HG03095 (cell line): ENCODE data around the gene CBX6.
"Not testable (repeated sequence)": the region's sequence is repeated elsewhere in the genome, so short reads cannot be mapped to it uniquely, and the experiment has no call there.

Experiments
- ATAC-seq: cut with Tn5 transposase; IDR thresholded peaks from one replicate; pipeline ENCODE4 v1.9.1; 2021; ENCODE audit warnings: moderate library complexity; ENCODE audit not compliant: unreplicated experiment

The CBX6 gene

DNA sequence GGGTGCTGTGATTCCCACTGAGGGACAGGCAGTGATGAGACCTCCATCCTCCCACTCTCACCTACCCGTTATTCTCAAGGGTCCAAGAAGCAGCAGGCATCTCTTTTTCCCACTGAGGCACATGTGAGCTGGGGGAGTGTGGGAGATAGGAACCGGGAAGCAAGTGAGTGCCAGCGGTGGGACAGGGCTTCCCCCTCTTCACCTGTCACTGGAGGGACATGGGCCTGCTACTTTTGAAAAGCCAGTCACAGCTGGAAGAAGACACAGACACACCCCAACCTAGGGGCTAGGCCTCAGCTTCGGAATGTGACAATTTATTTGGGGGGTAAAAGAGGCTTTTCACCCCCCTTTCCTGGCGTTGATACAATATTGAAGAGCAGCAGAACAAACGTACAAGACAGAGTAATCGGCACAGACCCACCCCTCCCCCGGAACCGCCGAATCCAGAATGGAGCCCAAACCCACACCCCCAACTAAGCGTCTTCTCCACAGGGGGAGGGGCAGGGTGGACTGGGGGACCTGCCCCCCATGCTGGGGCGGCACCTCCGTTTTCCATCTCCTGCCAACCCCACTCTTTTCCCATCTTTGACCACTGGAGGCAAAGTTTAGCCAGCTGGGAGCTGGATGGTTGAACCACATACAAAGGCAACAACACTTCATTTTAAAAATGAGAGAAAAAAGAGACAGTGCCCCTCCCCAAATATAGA, 10.7 kb downstream of the CBX6 start:
- ATAC-seq, result no peak

DNA sequence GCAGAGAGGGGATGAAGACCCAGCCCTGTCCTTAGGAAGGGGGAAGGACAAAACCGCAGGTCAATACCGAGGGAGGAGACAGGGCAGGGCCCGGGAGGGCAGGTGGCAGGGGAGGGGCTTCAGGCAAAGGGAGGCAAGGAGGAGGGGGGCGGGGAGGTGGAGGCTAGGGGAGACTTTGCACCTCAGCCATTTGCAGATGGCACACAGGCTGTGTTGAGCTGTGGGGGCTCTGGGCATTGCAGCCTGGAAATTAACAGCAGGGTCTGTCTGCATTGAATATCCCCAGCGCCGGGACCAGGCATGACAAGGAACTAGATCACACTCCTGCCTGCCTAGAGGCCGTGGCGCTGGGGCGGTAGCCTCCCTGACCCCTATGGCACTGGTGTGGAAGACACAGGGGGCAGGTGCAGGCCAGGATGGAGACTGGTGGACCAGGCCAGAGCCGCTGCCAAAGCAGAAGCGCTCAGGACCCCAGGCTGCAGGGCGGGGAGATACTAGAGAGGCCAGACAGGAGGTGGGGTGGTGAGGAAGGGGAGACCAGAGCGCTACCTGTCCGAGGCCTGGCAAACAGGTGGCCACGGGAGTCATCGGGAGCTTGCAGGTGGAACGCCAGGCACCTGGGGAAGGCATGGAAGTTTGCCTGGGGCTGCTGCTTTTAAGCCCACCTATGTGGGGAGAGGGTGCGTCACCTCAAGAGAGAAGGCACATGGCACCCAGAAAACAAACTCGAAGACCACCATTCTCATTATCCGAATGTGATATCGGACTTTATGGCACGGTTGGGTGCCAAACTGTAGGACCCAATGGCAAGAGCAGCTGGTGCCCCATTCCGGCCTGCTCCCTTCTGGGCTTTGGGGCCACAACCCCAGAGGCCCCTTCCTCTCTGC, 11.5 kb downstream of the CBX6 start:
- no peak for ATAC-seq

DNA sequence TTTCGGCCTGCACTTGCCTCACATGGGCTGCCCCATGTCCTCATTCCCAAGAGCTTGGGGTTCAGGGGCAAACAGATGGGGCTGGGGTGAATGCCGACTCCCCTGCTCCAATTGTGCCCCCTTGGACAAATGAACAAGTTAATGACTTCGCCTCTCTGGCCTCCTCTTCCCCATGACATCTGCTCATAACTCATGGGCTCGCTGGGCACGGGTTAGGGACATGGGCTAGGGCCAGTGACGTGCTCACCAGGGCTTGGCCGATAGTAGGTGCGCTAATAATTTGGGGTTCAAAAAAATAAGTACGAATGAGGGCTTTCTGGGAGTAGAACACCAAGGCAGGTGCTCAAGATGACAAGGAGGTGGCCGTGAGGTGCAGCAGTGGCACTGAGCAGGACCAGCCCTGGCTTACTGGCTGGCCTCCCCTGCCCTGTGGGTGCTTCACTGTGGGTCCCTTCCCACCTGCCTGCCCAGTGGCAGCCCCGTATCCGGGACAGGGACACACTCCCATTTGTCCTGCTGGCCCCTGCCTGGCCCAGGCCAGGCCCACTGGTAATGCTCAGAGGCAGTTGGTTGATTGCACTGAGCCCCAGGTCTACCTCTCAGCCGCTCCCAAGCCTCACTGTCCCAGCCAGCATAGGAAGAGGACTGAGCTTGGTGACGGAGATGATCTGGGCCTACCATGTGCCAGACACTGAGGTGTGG, 12.3 kb downstream of the CBX6 start:
- no peak for ATAC-seq

DNA sequence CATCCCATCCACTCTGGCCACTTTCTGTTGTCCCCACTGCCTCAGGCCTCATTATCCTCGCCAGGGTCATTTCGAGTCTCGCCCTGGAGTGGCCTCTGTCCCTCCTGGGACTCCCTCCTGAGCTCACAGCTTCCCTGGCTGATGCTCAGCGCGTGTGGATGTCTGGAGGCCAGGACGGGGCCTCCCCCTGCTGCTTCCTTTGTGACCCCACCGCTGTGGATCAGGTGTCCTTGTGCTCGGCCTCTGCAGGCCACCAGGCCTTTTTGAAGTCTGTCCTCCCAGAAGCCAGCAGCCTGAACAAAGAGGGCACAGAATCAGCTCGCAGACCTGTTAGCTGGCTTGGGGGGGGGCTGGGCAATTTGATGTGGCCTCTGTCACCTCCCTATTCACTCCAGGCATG, 13.5 kb downstream of the CBX6 start:
- ATAC-seq, result no peak

DNA sequence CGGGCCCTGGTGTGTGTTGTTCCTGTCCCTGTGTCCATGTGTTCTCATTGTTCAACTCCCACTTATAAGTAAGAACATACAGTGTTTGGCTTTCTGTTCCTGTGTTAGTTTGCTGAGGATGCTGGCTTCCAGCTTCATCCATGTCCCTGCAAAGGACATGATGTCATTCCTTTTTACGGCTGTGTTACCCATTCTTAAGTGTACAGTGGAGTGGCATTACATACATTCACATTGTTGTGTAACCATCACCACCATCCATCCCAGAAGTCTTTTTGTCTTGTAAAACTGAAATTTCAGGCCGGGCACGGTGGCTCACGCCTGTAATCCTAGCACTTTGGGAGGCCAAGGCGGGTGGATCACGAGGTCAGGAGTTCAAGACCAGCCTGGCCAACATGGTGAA, 17.5 kb downstream of the CBX6 start:
- not testable (repeated sequence) for ATAC-seq

DNA sequence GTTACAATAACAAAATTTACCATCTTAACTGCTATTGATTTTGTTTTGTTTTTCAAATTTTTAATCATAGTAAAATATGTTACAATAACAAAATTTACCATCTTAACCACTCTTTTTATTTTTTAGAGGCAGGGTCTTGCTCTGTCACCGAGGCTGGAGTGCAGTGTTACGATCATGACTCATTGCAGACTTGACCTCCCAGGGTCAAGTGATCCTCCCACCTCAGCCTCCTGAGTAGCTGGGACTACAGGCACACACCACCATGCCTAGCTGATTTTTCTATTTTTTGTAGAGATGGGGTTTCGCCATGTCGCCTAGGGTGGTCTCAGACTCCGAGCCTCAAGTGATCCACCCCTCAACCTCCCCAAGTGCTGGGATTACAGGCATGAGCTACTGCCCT, 18.1 kb downstream of the CBX6 start:
- not testable (repeated sequence) for ATAC-seq

DNA sequence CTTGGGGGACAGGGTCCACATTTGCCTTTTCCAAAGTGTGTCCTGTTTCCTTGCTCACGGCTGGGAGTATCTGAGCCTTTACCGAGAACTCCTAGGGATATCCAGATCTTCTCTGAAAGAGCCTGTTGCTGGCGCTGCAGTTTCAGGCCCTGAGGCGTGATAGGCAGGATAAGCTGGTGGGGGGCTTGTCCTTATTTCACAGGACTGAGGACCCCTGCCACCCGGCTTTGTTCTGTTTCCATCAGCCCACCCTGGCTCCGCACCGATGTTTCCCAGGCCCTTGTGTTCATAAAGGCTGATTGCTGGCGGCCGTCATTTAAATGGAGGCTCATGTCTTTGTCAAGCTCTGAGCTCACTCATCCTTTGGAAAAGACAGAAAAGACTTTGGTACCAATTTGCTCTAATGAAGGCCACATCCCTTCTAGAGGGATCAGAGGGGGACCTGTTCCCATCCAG, 18.8 kb downstream of the CBX6 start:
- no peak for ATAC-seq

DNA sequence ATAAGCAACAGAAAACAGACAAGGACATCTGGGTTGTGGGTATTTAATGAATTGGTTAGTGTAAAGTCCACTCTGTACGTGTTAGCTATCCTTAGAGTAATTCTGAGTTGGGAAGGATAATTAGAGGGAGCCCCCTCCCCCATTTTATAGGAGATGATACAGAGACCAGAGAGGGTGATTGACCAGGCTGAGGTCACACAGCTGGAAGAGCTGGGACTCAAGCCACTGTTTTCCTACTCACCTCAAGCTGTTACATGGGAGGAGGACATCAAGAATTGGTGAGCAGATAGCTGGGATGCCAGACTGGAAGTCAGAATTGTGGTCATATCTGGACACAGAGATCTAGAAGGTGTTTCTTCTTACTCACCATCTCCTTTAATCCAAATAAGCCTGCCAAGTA, 19.5 kb downstream of the CBX6 start:
- ATAC-seq, result no peak

DNA sequence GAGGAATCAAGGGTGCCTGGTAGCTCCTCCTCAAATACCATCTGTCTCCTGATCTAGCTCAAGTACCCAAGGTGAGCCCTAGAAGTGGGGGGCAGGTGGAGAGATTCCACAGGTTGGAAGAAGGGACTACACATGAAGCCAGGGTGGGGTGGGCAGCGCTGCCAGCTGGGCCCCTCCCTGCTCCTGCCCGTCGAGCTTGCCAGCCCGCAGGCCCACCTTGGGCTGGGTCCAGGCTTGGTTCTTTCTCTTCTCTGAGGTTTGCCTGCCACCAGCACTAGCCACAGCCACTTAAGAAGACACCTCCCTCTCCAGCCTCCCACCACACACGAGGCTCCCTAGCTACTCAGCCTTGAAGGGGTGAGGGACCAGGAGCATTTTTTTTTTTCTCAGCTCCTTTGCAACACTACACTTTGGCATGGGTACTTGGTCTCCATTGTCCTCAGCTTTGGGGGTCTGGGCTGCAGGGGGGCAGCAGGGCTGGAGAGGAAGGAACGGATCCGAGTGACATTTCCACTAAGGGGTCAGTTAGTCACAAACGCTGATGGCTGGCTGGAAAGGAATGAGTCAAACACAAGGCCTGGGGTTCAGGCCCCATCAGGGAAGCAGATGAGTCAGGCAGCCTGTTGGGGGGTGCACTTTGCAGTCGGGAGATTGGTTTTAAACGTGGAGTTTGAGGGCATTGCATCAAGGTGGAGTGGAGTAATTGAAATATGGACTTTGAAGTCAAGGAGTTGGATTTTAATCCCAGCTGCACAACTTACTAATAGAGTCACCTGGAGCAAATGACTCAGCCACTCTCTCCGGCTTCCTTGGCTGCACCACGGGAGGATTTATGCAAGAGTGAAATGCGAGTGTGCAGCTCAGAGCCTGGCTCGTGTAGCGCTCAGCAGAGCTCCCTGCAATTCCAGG, 20.8 kb downstream of the CBX6 start:
- no peak for ATAC-seq

DNA sequence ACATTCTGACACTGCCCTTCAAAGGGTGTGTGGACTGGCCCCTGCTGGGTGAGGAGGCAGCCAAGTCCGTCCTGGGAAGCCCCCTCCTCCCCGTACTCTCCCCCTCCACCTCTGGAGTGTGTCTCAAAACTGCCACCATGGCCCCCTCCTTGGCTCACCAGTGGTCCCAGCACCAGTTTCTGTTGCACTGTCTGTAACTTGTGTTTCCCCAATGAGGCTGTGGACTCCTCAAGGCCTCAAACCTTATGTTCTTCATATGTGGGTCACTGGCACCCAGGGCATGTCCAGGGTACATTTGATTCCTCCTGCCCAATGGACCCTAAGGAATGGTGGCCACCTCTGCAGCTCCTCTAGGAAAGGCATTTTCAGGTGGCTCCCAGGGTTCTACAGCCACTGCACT, 21.6 kb downstream of the CBX6 start:
- ATAC-seq, result no peak

DNA sequence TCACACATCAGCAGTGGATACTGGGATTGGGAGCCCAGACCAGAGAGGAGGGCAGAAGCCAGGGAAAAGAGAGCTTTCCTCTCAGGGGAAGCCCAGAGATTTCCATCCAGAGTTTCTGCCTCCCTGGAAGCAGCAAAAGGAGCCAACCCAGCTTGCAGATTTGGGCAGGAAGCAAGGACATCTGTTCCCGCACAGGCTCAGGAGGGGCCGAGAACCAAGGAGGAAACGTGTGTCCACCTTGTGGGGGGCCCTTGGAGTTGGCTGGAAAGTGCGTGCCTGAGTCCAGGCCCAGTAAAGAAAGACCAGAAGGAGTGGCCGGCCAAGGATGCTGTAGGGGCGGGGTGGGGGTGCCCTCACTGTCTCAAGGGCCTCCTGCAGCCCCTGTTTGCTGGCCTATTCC, 22.2 kb downstream of the CBX6 start:
- ATAC-seq, result no peak

DNA sequence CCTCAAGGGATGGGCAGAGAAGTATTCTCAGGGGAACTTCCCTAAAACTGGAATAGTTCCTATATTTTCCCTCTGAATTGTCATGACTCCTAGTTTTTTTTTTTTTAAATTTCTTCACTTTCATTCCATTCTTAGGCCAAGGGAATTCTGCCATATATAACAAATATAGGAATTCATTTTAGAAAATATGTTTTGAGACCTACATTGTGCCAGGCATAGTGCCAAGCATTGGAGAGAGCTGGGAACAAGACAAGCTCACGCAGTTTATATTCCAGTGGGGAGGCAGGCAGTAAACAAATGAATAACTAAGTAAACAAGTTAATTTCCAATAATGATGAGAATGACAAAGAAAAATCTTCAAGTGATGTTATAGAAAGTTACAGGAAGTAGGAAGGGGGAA, 25.6 kb downstream of the CBX6 start:
- ATAC-seq, result no peak

DNA sequence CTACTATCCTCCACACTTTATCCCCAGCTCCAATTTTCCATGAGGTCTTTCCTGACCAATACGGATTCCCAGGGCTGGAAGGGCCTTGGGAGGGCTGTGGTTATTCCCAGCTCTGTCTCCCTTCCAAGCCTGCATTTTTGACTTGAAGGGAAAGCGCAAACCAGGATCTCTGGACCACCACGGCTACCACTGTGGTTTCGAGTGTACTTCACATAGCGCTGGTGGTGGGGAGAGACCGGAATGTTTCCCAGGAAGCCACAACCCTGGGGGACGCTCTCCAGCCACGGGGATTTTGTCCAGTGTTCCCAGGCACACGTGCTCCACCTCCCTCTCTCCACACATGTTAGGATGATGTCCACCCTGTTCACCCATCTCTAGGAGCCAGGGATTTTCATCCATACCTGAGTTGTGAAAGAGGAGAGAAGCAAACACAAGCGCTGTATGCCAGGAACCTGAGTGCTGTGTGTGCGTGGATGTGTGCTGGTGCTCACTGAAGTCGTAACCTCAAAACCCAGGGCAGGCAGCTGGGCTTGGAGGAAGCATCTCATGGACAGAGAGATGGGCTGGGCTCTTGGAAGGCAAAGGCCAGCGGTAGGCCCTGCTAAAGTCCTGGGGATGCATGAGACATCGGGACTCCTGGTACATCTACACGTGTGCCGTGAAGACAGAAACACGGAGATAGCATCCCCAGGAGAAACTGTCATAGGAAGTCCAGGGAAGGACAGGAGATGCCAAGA, 26.8 kb downstream of the CBX6 start:
- ATAC-seq, result no peak

DNA sequence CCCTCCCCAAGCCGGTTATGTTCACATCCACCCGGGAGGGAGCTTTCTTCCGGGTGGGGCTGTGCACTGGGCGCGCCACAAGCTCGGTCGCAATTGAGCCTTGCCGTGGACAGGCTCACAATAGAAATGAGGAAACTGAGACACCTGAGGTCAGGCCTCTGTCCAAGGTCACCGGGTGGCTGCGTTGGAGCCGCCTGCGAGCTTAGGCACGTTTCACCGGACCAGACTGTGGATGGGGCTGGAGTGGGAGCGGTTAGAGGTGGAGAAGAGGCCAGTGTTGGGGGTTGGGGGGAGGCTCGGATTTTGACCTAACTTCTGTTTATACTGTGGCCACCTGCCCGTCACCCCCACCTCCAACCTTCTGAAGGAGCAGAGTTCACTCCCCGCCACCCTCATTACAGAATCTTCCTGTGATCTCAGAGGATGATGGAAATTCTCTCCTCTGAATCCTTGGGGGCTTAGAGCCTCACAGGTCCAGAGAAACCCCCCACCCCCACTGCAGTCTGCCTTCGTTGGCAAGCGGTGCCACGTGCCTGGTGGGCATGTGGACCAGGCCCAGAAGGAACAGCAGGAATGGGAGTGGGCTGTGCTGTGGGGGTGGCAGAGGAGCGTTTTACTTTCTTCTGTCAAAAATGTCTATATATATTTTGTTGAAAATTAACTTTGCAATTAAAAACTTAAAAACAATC, 27.6 kb downstream of the CBX6 start:
- no peak for ATAC-seq

DNA sequence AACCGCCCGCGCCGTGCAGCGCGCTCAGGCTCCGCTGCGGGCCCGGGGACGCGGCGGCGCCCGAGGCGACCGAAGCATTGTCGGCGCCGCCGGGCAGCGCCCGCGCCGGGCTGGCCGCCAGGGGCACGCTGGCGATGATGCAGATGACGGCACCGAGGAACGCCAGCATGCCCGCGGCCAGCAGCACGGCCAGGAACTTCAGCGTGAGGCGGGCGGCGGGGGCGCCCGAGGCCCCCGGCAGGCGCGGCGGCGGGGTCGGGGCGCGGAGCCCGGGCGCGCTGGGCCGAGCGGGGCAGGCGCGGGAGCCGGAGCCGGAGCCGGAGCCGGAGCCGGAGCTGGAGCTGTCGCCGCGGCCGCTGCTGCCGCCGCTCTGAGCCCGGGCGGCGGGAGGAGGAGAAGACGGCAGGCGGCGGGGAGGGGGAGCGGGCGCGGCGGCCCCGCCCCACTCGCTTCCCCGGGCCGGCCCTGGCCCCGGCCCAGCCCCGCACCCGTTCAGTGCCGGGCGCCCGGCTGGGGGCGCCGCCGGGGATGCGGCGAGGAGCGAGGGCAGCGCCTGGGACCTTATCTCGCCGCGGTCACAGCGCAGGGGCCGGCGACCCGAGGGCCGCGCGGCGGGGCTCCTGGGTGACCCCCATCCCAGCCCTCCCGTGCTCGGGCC, 28.2 kb downstream of the CBX6 start, which contains the start of gene NPTXR:
Gene NPTXR, minus strand, starts transcription at position 372 of the 658 bp plus-strand sequence.
- no peak for ATAC-seq

DNA sequence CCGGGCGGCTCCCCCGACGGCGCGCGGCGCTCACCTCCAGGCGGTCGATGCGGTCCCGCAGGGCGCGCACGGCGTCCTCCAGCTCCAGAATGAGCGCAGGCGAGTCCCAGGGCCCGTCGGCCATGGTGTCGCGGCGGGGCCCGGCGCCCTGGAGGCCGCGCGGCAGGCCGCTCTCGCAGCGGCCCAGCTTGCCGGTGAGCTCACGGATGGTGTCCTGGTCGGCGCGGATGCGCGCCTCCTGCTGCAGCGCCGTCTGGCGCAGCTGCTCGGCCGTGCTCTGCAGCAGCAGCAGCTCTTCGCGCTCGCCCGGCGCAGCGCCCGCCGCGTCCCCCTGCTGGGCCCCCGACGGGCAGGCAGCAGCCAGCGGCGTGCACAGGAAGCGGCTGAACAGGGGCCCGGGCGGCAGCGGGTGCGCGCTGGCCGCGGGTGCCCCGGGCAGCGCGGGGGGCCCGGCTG, 28.8 kb downstream of the CBX6 start:
- no peak for ATAC-seq

DNA sequence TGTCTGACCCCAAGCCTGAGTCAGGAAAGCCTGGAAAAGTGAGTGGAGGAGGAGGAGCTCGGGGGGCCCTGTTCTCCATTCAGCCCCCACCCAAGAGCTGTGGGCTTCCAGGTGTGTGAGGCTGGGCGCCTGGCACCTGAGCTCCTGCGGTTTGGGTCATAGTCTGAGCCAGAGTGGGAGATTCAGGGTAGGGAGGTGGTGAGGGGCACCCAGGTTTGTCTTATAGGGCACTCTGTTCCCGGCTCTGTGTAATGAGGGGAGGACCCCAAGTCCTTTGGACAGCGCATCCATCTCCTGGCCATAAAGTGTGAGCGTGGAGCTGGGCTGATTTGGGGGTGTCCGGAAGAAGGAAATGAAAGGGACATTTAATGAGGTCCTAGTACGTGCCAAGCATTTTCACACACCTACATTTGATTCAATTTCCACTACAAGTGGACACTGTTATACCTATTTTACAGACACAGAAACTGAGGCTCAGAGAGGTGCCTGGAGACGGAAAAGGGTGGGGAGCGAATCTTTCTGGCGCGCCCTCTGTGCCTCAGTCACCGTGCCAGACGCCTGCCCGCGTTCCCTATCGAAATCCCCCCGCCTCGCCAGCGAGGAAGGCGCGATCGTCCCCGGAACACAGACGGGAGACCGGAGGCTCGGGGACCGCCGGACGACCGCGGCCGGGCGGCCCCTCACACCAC, 29.4 kb downstream of the CBX6 start:
- ATAC-seq, result no peak

DNA sequence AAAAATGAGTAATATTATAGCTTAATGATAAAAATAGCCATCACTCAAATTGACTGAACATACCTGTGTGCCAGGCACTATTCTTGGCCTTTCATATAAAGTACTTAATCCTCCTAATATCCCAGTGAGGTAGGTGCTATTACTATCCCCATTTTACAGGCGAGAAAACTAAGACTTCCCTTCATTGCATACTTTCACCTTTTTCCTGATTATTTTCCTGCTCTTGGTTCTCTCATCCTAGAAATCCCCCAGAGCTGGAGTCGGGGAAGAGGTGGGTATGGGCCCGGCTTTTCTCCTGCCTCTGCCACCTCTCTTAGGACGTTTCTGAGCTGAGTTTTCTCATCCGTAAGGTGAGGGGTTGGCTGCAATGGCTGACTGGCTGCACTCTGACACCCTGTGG, 30.4 kb downstream of the CBX6 start:
- ATAC-seq, result no peak
